Thoracic aorta (tissue), 2 donors: ENCODE measurements around the gene KCNIP4. TPM values are rescaled to one million over a fixed set of nuclear protein-coding genes. Genes with fewer than 3 reads are reported as not detected.

Experiments
- ATAC-seq: fragments of 150-250 bp; one replicate; pipeline ENCODE4 v1.8.0; 2017; ENCODE audit warnings: low read depth; ENCODE audit not compliant: insufficient number of reproducible peaks, low FRiP score
- DNase-seq: peaks from one replicate; pipeline ENCODE4 v3.0.0-alpha.2; 2020; ENCODE audit warnings: low spot score
- H3K27ac ChIP-seq, 2 donors: fragments of 200-600 bp; sonication (generic); 1 replicate in 1 of 2; 2 replicates in 1 of 2; pipeline ENCODE4 v1.5.1; 2016; ENCODE audit warnings: mild to moderate bottlenecking in 2 of 2, moderate library complexity in 2 of 2
- H3K27me3 ChIP-seq: fragments of 200-600 bp; sonication (generic); replicated peaks from 2 replicates; pipeline ENCODE4 v1.6.0; 2016; ENCODE audit warnings: mild to moderate bottlenecking; ENCODE audit not compliant: insufficient read depth
- H3K36me3 ChIP-seq: fragments of 200-600 bp; sonication (generic); one replicate; pipeline ENCODE4 v1.5.1; 2016
- H3K4me1 ChIP-seq, 2 donors: fragments of 200-600 bp; sonication (generic); 1 replicate in 1 of 2; 2 replicates in 1 of 2; pipeline versions ENCODE4 v1.5.1 to v1.6.0; 2016; ENCODE audit warnings: low read depth in 2 of 2, mild to moderate bottlenecking in 1 of 2; ENCODE audit not compliant: control insufficient read depth in 1 of 2
- H3K4me3 ChIP-seq: fragments of 200-600 bp; sonication (generic); 2 replicates; pipeline ENCODE4 v1.5.1; 2016; ENCODE audit warnings: mild to moderate bottlenecking
- H3K9me3 ChIP-seq: fragments of 200-600 bp; sonication (generic); 2 replicates; pipeline ENCODE4 v1.5.1; 2016
- total RNA-seq, 2 donors: library from RNA; depleted of rRNA; stranded (reverse); fragments of >200 nt; gene quantifications; one replicate each; pipeline versions ENCODE4 v1.1.0 to v1.2.3, GENCODE V29; 2016
- TF ChIP-seq, protein P1 (sequence below): fragments of 200-600 bp; sonication (generic); IDR thresholded peaks from one replicate; pipeline ENCODE4 v1.5.1; 2019; ENCODE audit warnings: antibody characterized with exemption

Gene KCNIP4
- total RNA-seq, 2 donors from 2014 or later = not detected

- Histone ChIP-seq H3K4me1 (no peaks in the 10 kb centered on the region), H3K27ac (no peak overlapping the region), H3K4me3 (no peak overlapping the region), H3K9me3 (no peaks in the 10 kb centered on the region), H3K27me3 (no peaks in the 10 kb centered on the region), H3K36me3 (no peaks in the 10 kb centered on the region)
- TF ChIP-seq, protein P1, sequence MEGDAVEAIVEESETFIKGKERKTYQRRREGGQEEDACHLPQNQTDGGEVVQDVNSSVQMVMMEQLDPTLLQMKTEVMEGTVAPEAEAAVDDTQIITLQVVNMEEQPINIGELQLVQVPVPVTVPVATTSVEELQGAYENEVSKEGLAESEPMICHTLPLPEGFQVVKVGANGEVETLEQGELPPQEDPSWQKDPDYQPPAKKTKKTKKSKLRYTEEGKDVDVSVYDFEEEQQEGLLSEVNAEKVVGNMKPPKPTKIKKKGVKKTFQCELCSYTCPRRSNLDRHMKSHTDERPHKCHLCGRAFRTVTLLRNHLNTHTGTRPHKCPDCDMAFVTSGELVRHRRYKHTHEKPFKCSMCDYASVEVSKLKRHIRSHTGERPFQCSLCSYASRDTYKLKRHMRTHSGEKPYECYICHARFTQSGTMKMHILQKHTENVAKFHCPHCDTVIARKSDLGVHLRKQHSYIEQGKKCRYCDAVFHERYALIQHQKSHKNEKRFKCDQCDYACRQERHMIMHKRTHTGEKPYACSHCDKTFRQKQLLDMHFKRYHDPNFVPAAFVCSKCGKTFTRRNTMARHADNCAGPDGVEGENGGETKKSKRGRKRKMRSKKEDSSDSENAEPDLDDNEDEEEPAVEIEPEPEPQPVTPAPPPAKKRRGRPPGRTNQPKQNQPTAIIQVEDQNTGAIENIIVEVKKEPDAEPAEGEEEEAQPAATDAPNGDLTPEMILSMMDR = no peak
- no peak for ATAC-seq
- DNase-seq = no peak
Observed at GRCh38 chr4:21452931-21453330, 495.6 kb downstream of the KCNIP4 start.

DNA sequence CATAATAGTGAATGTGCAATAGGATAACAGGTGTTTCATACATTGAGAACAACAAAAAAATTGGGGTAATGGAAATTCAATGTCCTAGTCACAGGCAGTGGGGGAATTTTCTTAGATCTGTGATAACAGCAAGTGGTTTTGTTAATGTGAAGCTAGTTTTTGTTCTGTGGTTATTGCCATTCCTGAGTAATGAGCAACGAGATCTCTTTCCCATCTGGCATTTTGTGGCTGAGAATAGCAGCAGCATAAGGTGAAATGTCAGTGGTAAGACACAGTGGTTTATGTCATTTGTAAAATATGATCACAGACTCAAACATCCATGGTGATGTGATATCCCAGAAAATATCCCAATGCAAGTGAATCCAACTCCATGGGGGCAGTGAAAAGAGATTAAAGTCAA lies 497.5 kb downstream of the KCNIP4 start:
- no peaks in the 10 kb centered on the region for H3K4me1 ChIP-seq
- no peak overlapping the region for H3K4me3 ChIP-seq
- no peaks in the 10 kb centered on the region for H3K9me3 ChIP-seq
- TF ChIP-seq, protein P1 = no peak
- no peak overlapping the region for H3K27ac ChIP-seq
- ATAC-seq (no peak), DNase-seq (no peak)
- H3K27me3 ChIP-seq = no peaks in the 10 kb centered on the region
- no peaks in the 10 kb centered on the region for H3K36me3 ChIP-seq

- DNase-seq = no peak
- H3K36me3 ChIP-seq = no peaks in the 10 kb centered on the region
- H3K4me1 ChIP-seq = no peaks in the 10 kb centered on the region
- H3K27me3 ChIP-seq = no peaks in the 10 kb centered on the region
- no peak for ATAC-seq
- H3K9me3 ChIP-seq = no peaks in the 10 kb centered on the region
- no peak overlapping the region for H3K4me3 ChIP-seq
- TF ChIP-seq, protein P1 = no peak
- no peak overlapping the region for H3K27ac ChIP-seq
Observed at GRCh38 chr4:21450331-21450730, 498.2 kb downstream of the KCNIP4 start.

GRCh38 chr4:21447301-21448054 lies 501.1 kb downstream of the KCNIP4 start:
- Histone ChIP-seq H3K27ac (no peak overlapping the region), H3K9me3 (no peaks in the 10 kb centered on the region), H3K4me1 (no peaks in the 10 kb centered on the region), H3K36me3 (no peaks in the 10 kb centered on the region), H3K4me3 (no peak overlapping the region), H3K27me3 (no peaks in the 10 kb centered on the region)
- DNase-seq (no peak), ATAC-seq (no peak)
- TF ChIP-seq, protein P1 = no peak

- no peaks in the 10 kb centered on the region for H3K27me3 ChIP-seq
- no peaks in the 10 kb centered on the region for H3K4me1 ChIP-seq
- H3K36me3 ChIP-seq = no peaks in the 10 kb centered on the region
- DNase-seq = no peak
- H3K27ac ChIP-seq = no peak overlapping the region
- no peak overlapping the region for H3K4me3 ChIP-seq
- H3K9me3 ChIP-seq = no peaks in the 10 kb centered on the region
- TF ChIP-seq, protein P1 = no peak
- no peak for ATAC-seq
Observed at GRCh38 chr4:21420166-21420565, 528.4 kb downstream of the KCNIP4 start.
